Upper lobe of left lung (tissue), 4 donors: ENCODE data around the gene FUT8.

Experiments
- CTCF ChIP-seq, 6 experiments: fragments of 450-650 bp in 4 of 6; fragments of 200-600 bp in 2 of 6; sonication (generic) in 2 of 6; IDR thresholded peaks; one replicate each; pipeline ENCODE4 v1.5.1; 2016 to 2019; ENCODE audit warnings: antibody characterized with exemption in 6 of 6
- EP300 ChIP-seq, 4 donors: sonication (generic); formaldehyde crosslinking; IDR thresholded peaks; one replicate each; pipeline ENCODE4 v1.5.1; 2017; ENCODE audit warnings: antibody characterized with exemption in 4 of 4, control low read depth in 2 of 4
- POLR2A ChIP-seq, 4 donors: fragments of 450-650 bp; IDR thresholded peaks; one replicate each; pipeline ENCODE4 v1.5.1; 2016 to 2017; ENCODE audit warnings: antibody characterized with exemption in 4 of 4, mild to moderate bottlenecking in 2 of 4
- POLR2AphosphoS5 ChIP-seq, 2 donors: sonication (generic); formaldehyde crosslinking; IDR thresholded peaks; one replicate each; pipeline ENCODE4 v1.5.1; 2017; ENCODE audit warnings: antibody characterized with exemption in 2 of 2

GRCh38 chr14:65664436-65664835 is 251.9 kb downstream of the FUT8 start:
- TF ChIP-seq CTCF (IDR thresholded peaks at IDR 0.05) (no peak), POLR2A (IDR thresholded peaks at IDR 0.05) (no peak), POLR2AphosphoS5 (IDR thresholded peaks at IDR 0.05) (no peak), EP300 (IDR thresholded peaks at IDR 0.05) (no peak)
